Measurements from ENCODE around the gene SEMA5A. TPM values are rescaled to one million over a fixed set of nuclear protein-coding genes. Genes with fewer than 3 reads are reported as not detected.

Gene SEMA5A
- total and polyA plus RNA-seq, 2 of the 13 experiments (the other 11 are each of a cell fraction or from before 2014, with no cell fraction given), result 0.01 TPM; not detected in 1

- intact Hi-C loops (cut with micrococcal nuclease; ENCODE audit: unreplicated experiment) (no loop called here), in situ Hi-C loops (cut with HindIII; ENCODE audit: extremely low pct_ligation_motif_present, low pct_unique_long_range_greater_than_20kb) (no loop called here)
- no peak overlapping the region for H3K4me2 ChIP-seq (ENCODE audit: low read depth, low read length)
- H2AFZ ChIP-seq (ENCODE audit: low read length), result no peak overlapping the region
- no peaks in the 10 kb centered on the region for H4K20me1 ChIP-seq (ENCODE audit: insufficient read depth, low read length)
- H3K9me3 ChIP-seq (ENCODE audit: low read length), result peaks cover 34% of the 10 kb centered on the region
- TF ChIP-seq KDM5A (IDR thresholded peaks at IDR 0.05; ENCODE audit: borderline replicate concordance, low read length) (no peak), SMARCE1 (IDR thresholded peaks at IDR 0.05; ENCODE audit: borderline replicate concordance) (no peak), ZFP37 (CRISPR knock-in tag; IDR thresholded peaks at IDR 0.05; ENCODE audit: borderline replicate concordance) (no peak), ZNF225 (CRISPR knock-in tag; IDR thresholded peaks at IDR 0.05) (no peak), ZNF431 (CRISPR knock-in tag; IDR thresholded peaks at IDR 0.05; ENCODE audit: borderline replicate concordance, low read depth) (no peak), POLR2A (IDR thresholded peaks at IDR 0.05; ENCODE audit: insufficient read depth in 1 of 2, low read depth in 2 of 2, low read length in 2 of 2) (no peak), NONO (IDR thresholded peaks at IDR 0.05) (no peak), NONO (CRISPR knock-in tag; conservative IDR thresholded peaks at IDR 0.05) (no peak)
- POLR2A ChIA-PET, result no interaction called here
- no peak overlapping the region for H3K4me3 ChIP-seq (replicated peaks in 1 of 3; ENCODE audit: insufficient read depth in 1 of 3, low read depth in 2 of 3, low read length in 3 of 3)
- DNase-seq (ENCODE audit: low spot score) (no peak), ATAC-seq (no peak), FAIRE-seq (no peak)
- BruUV-seq (replicated peaks), result no TSS peak
- CTCF ChIA-PET (ENCODE audit: low intra/inter-chr PET ratio, low total read pairs), result no interaction called here
- H3K79me2 ChIP-seq (ENCODE audit: insufficient read depth, low read length), result no peaks in the 10 kb centered on the region
- H3K9ac ChIP-seq (ENCODE audit: insufficient read depth, low read depth, low read length), result no peak overlapping the region
- H3K27me3 ChIP-seq (ENCODE audit: control insufficient read depth in 1 of 2, insufficient read depth in 2 of 2, low read length in 2 of 2), result no peaks in the 10 kb centered on the region
- 7% methylated on average over 7 of the region's 7 CpGs for WGBS (ENCODE audit: low lambda C conversion rate)
- no peaks in the 10 kb centered on the region for H3K36me3 ChIP-seq (replicated peaks in 1 of 2; ENCODE audit: control insufficient read depth in 1 of 2, insufficient read depth in 2 of 2, low read length in 2 of 2)
- H3K4me1 ChIP-seq (ENCODE audit: insufficient read depth, low read length), result no peaks in the 10 kb centered on the region
- no peak overlapping the region for H3K27ac ChIP-seq (ENCODE audit: extremely low read length, insufficient read depth, low read length)
Measured at GRCh38 chr5:9479361-9479760, 66.5 kb downstream of the SEMA5A start.

- POLR2A ChIA-PET, result no interaction called here
- in situ Hi-C loops (cut with HindIII; ENCODE audit: extremely low pct_ligation_motif_present, low pct_unique_long_range_greater_than_20kb), result no loop called here
Measured at GRCh38 chr5:9477537-9477936, 68.3 kb downstream of the SEMA5A start.

More at GRCh38 chr5:9477537-9477936, 68.3 kb downstream of the SEMA5A start:
- Histone ChIP-seq H3K4me3 (replicated peaks in 1 of 3; ENCODE audit: insufficient read depth in 1 of 3, low read depth in 2 of 3, low read length in 3 of 3) (no peak overlapping the region), H3K4me2 (ENCODE audit: low read depth, low read length) (no peak overlapping the region), H2AFZ (ENCODE audit: low read length) (no peak overlapping the region), H3K36me3 (replicated peaks in 1 of 2; ENCODE audit: control insufficient read depth in 1 of 2, insufficient read depth in 2 of 2, low read length in 2 of 2) (no peaks in the 10 kb centered on the region), H3K9me3 (ENCODE audit: low read length) (peaks cover 34% of the 10 kb centered on the region), H3K9ac (ENCODE audit: insufficient read depth, low read depth, low read length) (no peak overlapping the region), H3K27ac (ENCODE audit: extremely low read length, insufficient read depth, low read length) (no peak overlapping the region), H4K20me1 (ENCODE audit: insufficient read depth, low read length) (no peaks in the 10 kb centered on the region), H3K79me2 (ENCODE audit: insufficient read depth, low read length) (no peaks in the 10 kb centered on the region), H3K27me3 (ENCODE audit: control insufficient read depth in 1 of 2, insufficient read depth in 2 of 2, low read length in 2 of 2) (no peaks in the 10 kb centered on the region; a peak in 1 of 5 replicates), H3K4me1 (ENCODE audit: insufficient read depth, low read length) (no peaks in the 10 kb centered on the region)
- no peak for DNase-seq (ENCODE audit: low spot score)
- no peak for FAIRE-seq
- no peak for ATAC-seq
- 9% methylated on average over 2 of the region's 2 CpGs for WGBS (ENCODE audit: low lambda C conversion rate)
- no TSS peak for BruUV-seq (replicated peaks)
- intact Hi-C loops (cut with micrococcal nuclease; ENCODE audit: unreplicated experiment), result no loop called here
- TF ChIP-seq MXD3 (CRISPR knock-in tag; IDR thresholded peaks at IDR 0.05) (no peak), MBD4 (IDR thresholded peaks at IDR 0.05; ENCODE audit: borderline replicate concordance, low read length) (no peak), ZNF841 (CRISPR knock-in tag; IDR thresholded peaks at IDR 0.05; ENCODE audit: borderline replicate concordance) (peak; percentile 97), ZNF780A (CRISPR knock-in tag; IDR thresholded peaks at IDR 0.05) (no peak), ZNF205 (CRISPR knock-in tag; IDR thresholded peaks at IDR 0.05) (no peak)
- CTCF ChIA-PET (ENCODE audit: low intra/inter-chr PET ratio, low total read pairs), result no interaction called here
